T-helper 2 cell treated with Interferon-gamma antibody and Interleukin-4, amounts not matched to agents 5 μg/mL and 100 μg/mL, for 36 hours (primary cell): Measurements from ENCODE around the gene MRPL43.

Experiments
- DNase-seq: peaks from one replicate; pipeline ENCODE4 v3.0.0; 2021; ENCODE audit warnings: low spot score
- H3K27ac Mint-ChIP-seq: one replicate; pipeline ENCODE4 v1.8.0; 2021; ENCODE audit warnings: mild to moderate bottlenecking, mixed read lengths
- H3K27me3 Mint-ChIP-seq: one replicate; pipeline ENCODE4 v1.8.0; 2021; ENCODE audit warnings: low read depth, mixed read lengths
- H3K36me3 Mint-ChIP-seq: one replicate; pipeline ENCODE4 v1.8.0; 2021; ENCODE audit warnings: low read depth, mixed read lengths
- H3K4me1 Mint-ChIP-seq: one replicate; pipeline ENCODE4 v1.8.0; 2021; ENCODE audit warnings: low read depth, mixed read lengths
- H3K4me3 Mint-ChIP-seq: one replicate; pipeline ENCODE4 v1.8.0; 2022; ENCODE audit warnings: mild to moderate bottlenecking, moderate library complexity, mixed read lengths
- H3K9me3 Mint-ChIP-seq: one replicate; pipeline ENCODE4 v1.8.0; 2021; ENCODE audit warnings: mixed read lengths

The MRPL43 gene

GRCh38 chr10:100993986-100994708, 6.8 kb upstream of the MRPL43 start:
- no peaks in the 10 kb centered on the region for H3K27me3 Mint-ChIP-seq
- H3K36me3 Mint-ChIP-seq: peaks cover 34% of the 10 kb centered on the region
- no peaks in the 10 kb centered on the region for H3K9me3 Mint-ChIP-seq
- no peak overlapping the region for H3K27ac Mint-ChIP-seq
- no peak overlapping the region for H3K4me3 Mint-ChIP-seq
- peaks cover 16% of the 10 kb centered on the region for H3K4me1 Mint-ChIP-seq
- DNase-seq: no peak

- peaks cover 20% of the 10 kb centered on the region for H3K4me1 Mint-ChIP-seq
- H3K9me3 Mint-ChIP-seq: no peaks in the 10 kb centered on the region
- H3K4me3 Mint-ChIP-seq: no peak overlapping the region
- DNase-seq: no peak
- H3K27ac Mint-ChIP-seq: no peak overlapping the region
- peaks cover 37% of the 10 kb centered on the region for H3K36me3 Mint-ChIP-seq
- no peaks in the 10 kb centered on the region for H3K27me3 Mint-ChIP-seq
Measured at GRCh38 chr10:100989088-100989487, 1.8 kb upstream of the MRPL43 start.

- Mint-ChIP-seq H3K27ac (no peak overlapping the region), H3K36me3 (peaks cover 31% of the 10 kb centered on the region), H3K4me3 (peak overlapping the region; percentile 96), H3K9me3 (no peaks in the 10 kb centered on the region), H3K27me3 (no peaks in the 10 kb centered on the region), H3K4me1 (peaks cover 20% of the 10 kb centered on the region)
- DNase-seq: no peak
Measured at GRCh38 chr10:100988166-100988565, 869 bp upstream of the MRPL43 start.

GRCh38 chr10:100987685-100988049, 370 bp upstream of the MRPL43 start:
- no peak for DNase-seq
- Mint-ChIP-seq H3K4me1 (peaks cover 20% of the 10 kb centered on the region), H3K36me3 (peaks cover 28% of the 10 kb centered on the region), H3K9me3 (no peaks in the 10 kb centered on the region), H3K27ac (peak overlapping the region; percentile 84), H3K27me3 (no peaks in the 10 kb centered on the region), H3K4me3 (peak overlapping the region; percentile 96)

GRCh38 chr10:100986623-100986951, 710 bp downstream of the MRPL43 start:
- Mint-ChIP-seq H3K4me1 (peaks cover 20% of the 10 kb centered on the region), H3K27ac (no peak overlapping the region), H3K36me3 (peaks cover 26% of the 10 kb centered on the region)

GRCh38 chr10:100985336-100985735, 2.0 kb downstream of the MRPL43 start:
- no peak overlapping the region for H3K27ac Mint-ChIP-seq
- DNase-seq: no peak
- H3K27me3 Mint-ChIP-seq: no peaks in the 10 kb centered on the region
- no peak overlapping the region for H3K4me3 Mint-ChIP-seq
- H3K36me3 Mint-ChIP-seq: peaks cover 15% of the 10 kb centered on the region
- no peaks in the 10 kb centered on the region for H3K9me3 Mint-ChIP-seq
- peaks cover 16% of the 10 kb centered on the region for H3K4me1 Mint-ChIP-seq

More at GRCh38 chr10:100986623-100986951, 710 bp downstream of the MRPL43 start:
- Mint-ChIP-seq H3K27me3 (no peaks in the 10 kb centered on the region), H3K9me3 (no peaks in the 10 kb centered on the region), H3K4me3 (peak overlapping the region; percentile 96)
- no peak for DNase-seq

GRCh38 chr10:100984672-100985177, 2.6 kb downstream of the MRPL43 start:
- Mint-ChIP-seq H3K4me3 (no peak overlapping the region), H3K9me3 (no peaks in the 10 kb centered on the region), H3K36me3 (peaks cover 13% of the 10 kb centered on the region), H3K27me3 (no peaks in the 10 kb centered on the region), H3K4me1 (peaks cover 16% of the 10 kb centered on the region), H3K27ac (no peak overlapping the region)
- DNase-seq: no peak

GRCh38 chr10:100983868-100984671, 3.2 kb downstream of the MRPL43 start:
- Mint-ChIP-seq H3K4me3 (no peak overlapping the region), H3K4me1 (peaks cover 16% of the 10 kb centered on the region), H3K9me3 (no peaks in the 10 kb centered on the region), H3K36me3 (peaks cover 8% of the 10 kb centered on the region), H3K27me3 (no peaks in the 10 kb centered on the region), H3K27ac (no peak overlapping the region)
- DNase-seq: no peak

GRCh38 chr10:100982916-100983830, 4.1 kb downstream of the MRPL43 start:
- Mint-ChIP-seq H3K27ac (no peak overlapping the region), H3K36me3 (peaks cover 8% of the 10 kb centered on the region), H3K4me1 (peaks cover 16% of the 10 kb centered on the region)

GRCh38 chr10:100981178-100981772, 6.0 kb downstream of the MRPL43 start:
- Mint-ChIP-seq H3K4me3 (no peak overlapping the region), H3K9me3 (no peaks in the 10 kb centered on the region), H3K27me3 (no peaks in the 10 kb centered on the region), H3K27ac (no peak overlapping the region), H3K36me3 (no peaks in the 10 kb centered on the region), H3K4me1 (peaks cover 6% of the 10 kb centered on the region)
- no peak for DNase-seq

More at GRCh38 chr10:100982916-100983830, 4.1 kb downstream of the MRPL43 start:
- H3K27me3 Mint-ChIP-seq: no peaks in the 10 kb centered on the region
- H3K4me3 Mint-ChIP-seq: no peak overlapping the region
- H3K9me3 Mint-ChIP-seq: no peaks in the 10 kb centered on the region
- DNase-seq: no peak

GRCh38 chr10:100980711-100981110, 6.6 kb downstream of the MRPL43 start:
- Mint-ChIP-seq H3K27ac (no peak overlapping the region), H3K36me3 (no peaks in the 10 kb centered on the region), H3K9me3 (no peaks in the 10 kb centered on the region), H3K27me3 (no peaks in the 10 kb centered on the region), H3K4me1 (peaks cover 3% of the 10 kb centered on the region), H3K4me3 (no peak overlapping the region)
- DNase-seq: no peak

- no peak for DNase-seq
- H3K27ac Mint-ChIP-seq: no peak overlapping the region
- no peaks in the 10 kb centered on the region for H3K4me1 Mint-ChIP-seq
- no peaks in the 10 kb centered on the region for H3K36me3 Mint-ChIP-seq
- no peaks in the 10 kb centered on the region for H3K9me3 Mint-ChIP-seq
- H3K4me3 Mint-ChIP-seq: no peak overlapping the region
- H3K27me3 Mint-ChIP-seq: no peaks in the 10 kb centered on the region
Measured at GRCh38 chr10:100980311-100980710, 7.0 kb downstream of the MRPL43 start.

GRCh38 chr10:100979791-100980272, 7.5 kb downstream of the MRPL43 start:
- Mint-ChIP-seq H3K4me1 (no peaks in the 10 kb centered on the region), H3K9me3 (no peaks in the 10 kb centered on the region), H3K27ac (no peak overlapping the region), H3K36me3 (no peaks in the 10 kb centered on the region), H3K4me3 (no peak overlapping the region), H3K27me3 (no peaks in the 10 kb centered on the region)
- no peak for DNase-seq
